22Rv1 (cell line): ENCODE measurements around the gene OR2AT4.

ENCODE experiments used
- ZFX ChIP-seq: fragments of 450-650 bp; IDR thresholded peaks from 2 replicates; pipeline ENCODE4 v1.6.1; 2017; ENCODE audit warnings: antibody characterized with exemption, borderline replicate concordance
- TF ChIP-seq, protein P1 (sequence below): fragments of 450-650 bp; IDR thresholded peaks from 2 replicates; pipeline ENCODE4 v1.5.1; 2017; ENCODE audit warnings: mild to moderate bottlenecking

DNA sequence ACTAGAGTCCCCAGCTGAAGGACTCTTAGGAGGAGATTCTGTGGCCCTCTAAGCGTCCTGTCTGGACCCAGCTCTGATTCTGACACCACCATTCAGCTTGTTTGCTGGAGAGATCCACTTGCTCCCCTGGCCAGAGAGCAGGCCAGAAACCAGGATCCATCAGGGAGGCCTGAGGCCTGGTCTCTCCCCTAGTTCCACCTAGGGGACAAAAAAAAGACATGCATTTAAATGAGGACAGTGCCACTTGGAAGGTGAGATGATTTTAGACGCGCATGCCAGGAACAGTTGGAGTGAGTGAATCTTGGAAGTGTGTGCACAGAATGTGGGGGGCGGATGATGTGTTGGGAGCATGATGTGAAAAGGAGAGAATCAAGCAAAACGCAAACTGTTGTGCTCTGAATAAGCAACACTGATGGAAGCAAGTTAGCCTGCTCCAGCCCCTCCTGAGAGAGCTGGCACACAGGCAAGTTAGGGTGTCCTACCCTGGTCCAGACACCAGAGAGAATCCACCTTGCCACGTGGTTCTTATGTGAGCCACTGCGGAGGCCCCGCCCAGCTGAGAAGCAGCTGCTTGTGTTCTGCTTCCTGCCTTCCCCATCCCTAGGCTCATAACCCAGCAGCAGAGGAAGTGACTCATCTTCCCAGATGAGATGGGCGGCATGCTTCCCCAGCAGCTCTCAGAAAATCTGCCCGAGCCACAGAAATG is 46.2 kb upstream of the OR2AT4 start:
- TF ChIP-seq, protein P1, sequence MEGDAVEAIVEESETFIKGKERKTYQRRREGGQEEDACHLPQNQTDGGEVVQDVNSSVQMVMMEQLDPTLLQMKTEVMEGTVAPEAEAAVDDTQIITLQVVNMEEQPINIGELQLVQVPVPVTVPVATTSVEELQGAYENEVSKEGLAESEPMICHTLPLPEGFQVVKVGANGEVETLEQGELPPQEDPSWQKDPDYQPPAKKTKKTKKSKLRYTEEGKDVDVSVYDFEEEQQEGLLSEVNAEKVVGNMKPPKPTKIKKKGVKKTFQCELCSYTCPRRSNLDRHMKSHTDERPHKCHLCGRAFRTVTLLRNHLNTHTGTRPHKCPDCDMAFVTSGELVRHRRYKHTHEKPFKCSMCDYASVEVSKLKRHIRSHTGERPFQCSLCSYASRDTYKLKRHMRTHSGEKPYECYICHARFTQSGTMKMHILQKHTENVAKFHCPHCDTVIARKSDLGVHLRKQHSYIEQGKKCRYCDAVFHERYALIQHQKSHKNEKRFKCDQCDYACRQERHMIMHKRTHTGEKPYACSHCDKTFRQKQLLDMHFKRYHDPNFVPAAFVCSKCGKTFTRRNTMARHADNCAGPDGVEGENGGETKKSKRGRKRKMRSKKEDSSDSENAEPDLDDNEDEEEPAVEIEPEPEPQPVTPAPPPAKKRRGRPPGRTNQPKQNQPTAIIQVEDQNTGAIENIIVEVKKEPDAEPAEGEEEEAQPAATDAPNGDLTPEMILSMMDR = no peak
- TF ChIP-seq ZFX = no peak
